Osteocyte (in vitro differentiated cells): ENCODE measurements around the gene SLC4A9. TPM values are rescaled to one million over a fixed set of nuclear protein-coding genes. Genes with fewer than 3 reads are reported as not detected.

ENCODE experiments used
- DNase-seq: peaks from one replicate; pipeline ENCODE4 v3.0.0; 2021; ENCODE audit warnings: mixed read lengths; ENCODE audit not compliant: unreplicated experiment; ENCODE audit errors: extremely low spot score
- H3K27ac Mint-ChIP-seq: one replicate; pipeline ENCODE4 v1.8.0; 2021; ENCODE audit warnings: mild to moderate bottlenecking, mixed read lengths; ENCODE audit not compliant: unreplicated experiment
- H3K27me3 Mint-ChIP-seq: one replicate; pipeline ENCODE4 v1.8.0; 2021; ENCODE audit warnings: mixed read lengths; ENCODE audit not compliant: unreplicated experiment
- H3K36me3 Mint-ChIP-seq: one replicate; pipeline ENCODE4 v1.8.0; 2021; ENCODE audit warnings: mixed read lengths; ENCODE audit not compliant: unreplicated experiment
- H3K4me1 Mint-ChIP-seq: one replicate; pipeline ENCODE4 v1.8.0; 2021; ENCODE audit warnings: mixed read lengths; ENCODE audit not compliant: unreplicated experiment
- H3K4me3 Mint-ChIP-seq: one replicate; pipeline ENCODE4 v1.8.0; 2021; ENCODE audit warnings: mild to moderate bottlenecking, moderate library complexity, mixed read lengths; ENCODE audit not compliant: unreplicated experiment
- H3K9me3 Mint-ChIP-seq: one replicate; pipeline ENCODE4 v1.8.0; 2021; ENCODE audit warnings: mixed read lengths; ENCODE audit not compliant: unreplicated experiment
- total RNA-seq: library from RNA; stranded (reverse); gene quantifications from 2 replicates; pipeline ENCODE4 v1.2.1, GENCODE V29; 2021
- TF ChIP-seq, protein P1 (sequence below): fragments of 200-600 bp; sonication (generic); IDR thresholded peaks from 2 replicates; pipeline ENCODE4 v1.5.0; 2021; ENCODE audit warnings: antibody characterized with exemption, mild to moderate bottlenecking, moderate library complexity

Gene SLC4A9
- total RNA-seq, 1 donor from 2014 or later = not detected

DNA sequence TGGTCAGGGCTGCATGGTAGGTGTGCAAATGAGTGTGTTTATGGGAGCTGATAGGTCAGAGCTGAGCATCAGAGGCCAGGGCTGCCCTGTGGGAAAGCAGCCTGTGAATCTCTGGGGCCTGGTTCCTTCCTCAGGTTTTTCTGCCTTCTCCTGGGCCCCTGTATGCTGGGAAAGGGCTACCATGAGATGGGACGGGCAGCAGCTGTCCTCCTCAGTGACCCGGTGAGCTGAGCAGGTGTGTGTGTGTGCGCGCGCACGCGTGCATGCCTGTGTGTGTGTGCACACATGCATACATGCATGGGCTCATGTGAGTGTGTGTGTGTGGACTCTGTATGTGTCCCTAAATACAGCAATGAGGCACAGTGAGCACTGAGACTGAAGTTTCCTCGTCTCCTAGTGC is 2.3 kb downstream of the SLC4A9 start:
- peaks cover 10% of the 10 kb centered on the region for H3K4me1 Mint-ChIP-seq
- no peaks in the 10 kb centered on the region for H3K9me3 Mint-ChIP-seq
- no peak for DNase-seq
- no peaks in the 10 kb centered on the region for H3K36me3 Mint-ChIP-seq
- TF ChIP-seq, protein P1, sequence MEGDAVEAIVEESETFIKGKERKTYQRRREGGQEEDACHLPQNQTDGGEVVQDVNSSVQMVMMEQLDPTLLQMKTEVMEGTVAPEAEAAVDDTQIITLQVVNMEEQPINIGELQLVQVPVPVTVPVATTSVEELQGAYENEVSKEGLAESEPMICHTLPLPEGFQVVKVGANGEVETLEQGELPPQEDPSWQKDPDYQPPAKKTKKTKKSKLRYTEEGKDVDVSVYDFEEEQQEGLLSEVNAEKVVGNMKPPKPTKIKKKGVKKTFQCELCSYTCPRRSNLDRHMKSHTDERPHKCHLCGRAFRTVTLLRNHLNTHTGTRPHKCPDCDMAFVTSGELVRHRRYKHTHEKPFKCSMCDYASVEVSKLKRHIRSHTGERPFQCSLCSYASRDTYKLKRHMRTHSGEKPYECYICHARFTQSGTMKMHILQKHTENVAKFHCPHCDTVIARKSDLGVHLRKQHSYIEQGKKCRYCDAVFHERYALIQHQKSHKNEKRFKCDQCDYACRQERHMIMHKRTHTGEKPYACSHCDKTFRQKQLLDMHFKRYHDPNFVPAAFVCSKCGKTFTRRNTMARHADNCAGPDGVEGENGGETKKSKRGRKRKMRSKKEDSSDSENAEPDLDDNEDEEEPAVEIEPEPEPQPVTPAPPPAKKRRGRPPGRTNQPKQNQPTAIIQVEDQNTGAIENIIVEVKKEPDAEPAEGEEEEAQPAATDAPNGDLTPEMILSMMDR = no peak
- no peaks in the 10 kb centered on the region for H3K27me3 Mint-ChIP-seq
- no peak overlapping the region for H3K4me3 Mint-ChIP-seq
- no peak overlapping the region for H3K27ac Mint-ChIP-seq

DNA sequence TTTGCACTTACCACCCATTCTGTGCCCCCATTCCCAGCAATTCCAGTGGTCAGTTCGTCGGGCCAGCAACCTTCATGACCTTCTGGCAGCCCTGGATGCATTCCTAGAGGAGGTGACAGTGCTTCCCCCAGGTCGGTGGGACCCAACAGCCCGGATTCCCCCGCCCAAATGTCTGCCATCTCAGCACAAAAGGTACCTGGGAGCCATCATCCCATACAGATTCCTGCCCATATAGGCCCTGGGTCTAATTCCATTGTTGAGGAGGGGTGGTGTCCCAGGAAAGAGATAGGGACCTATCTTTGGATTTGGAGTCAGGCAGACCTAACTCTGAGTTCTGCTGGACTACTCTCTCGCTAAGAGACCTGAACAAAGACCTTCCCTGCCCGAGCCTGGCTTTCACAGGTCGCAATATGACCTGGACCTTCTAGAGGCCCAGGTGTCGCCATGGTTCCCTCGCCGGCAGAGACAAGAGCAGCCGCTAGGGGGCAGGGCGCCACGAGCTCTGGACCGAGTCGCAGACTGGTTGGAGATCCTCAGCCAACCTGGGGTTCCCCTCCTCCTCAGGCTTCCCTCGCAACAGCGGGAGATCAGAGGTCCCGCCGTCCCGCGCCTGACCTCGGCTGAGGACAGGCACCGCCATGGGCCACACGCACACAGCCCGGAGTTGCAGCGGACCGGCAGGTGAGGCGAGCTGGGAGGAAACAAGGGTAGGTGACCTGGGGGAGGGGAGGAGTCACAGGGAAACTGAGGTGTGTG is 3.1 kb downstream of the SLC4A9 start:
- Mint-ChIP-seq H3K27ac (no peak overlapping the region), H3K4me3 (peak overlapping the region; percentile 52), H3K36me3 (no peaks in the 10 kb centered on the region), H3K4me1 (peaks cover 3% of the 10 kb centered on the region), H3K27me3 (no peaks in the 10 kb centered on the region), H3K9me3 (no peaks in the 10 kb centered on the region)
- TF ChIP-seq, protein P1 = peak; percentile 93
- peak; percentile 91 for DNase-seq

DNA sequence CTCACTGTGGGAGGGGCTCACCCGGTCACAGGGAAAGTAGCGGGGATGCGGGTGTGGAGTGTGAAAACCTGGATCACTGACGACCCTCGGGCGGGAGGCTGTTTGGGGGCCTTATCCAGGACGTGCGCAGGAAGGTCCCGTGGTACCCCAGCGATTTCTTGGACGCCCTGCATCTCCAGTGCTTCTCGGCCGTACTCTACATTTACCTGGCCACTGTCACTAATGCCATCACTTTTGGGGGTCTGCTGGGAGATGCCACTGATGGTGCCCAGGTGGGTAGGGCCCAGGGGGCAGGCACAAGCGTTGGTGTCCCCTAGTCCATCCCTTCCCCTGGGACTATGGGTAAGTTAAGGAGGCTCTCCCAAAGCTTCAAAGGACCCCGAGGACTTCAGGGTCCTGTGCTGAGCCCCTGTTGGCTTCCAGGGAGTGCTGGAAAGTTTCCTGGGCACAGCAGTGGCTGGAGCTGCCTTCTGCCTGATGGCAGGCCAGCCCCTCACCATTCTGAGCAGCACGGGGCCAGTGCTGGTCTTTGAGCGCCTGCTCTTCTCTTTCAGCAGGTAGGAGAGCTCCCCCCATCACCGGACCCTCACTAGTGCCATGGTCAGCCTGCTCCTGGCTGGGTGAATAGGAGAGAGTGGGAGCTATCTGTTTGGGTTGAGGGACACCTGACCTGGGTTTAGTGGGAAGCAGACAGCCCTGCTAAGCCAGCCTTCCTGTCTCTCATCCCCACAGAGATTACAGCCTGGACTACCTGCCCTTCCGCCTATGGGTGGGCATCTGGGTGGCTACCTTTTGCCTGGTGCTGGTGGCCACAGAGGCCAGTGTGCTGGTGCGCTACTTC is 3.9 kb downstream of the SLC4A9 start:
- no peaks in the 10 kb centered on the region for H3K27me3 Mint-ChIP-seq
- H3K4me1 Mint-ChIP-seq = peaks cover 3% of the 10 kb centered on the region
- no peak overlapping the region for H3K27ac Mint-ChIP-seq
- H3K36me3 Mint-ChIP-seq = no peaks in the 10 kb centered on the region
- no peaks in the 10 kb centered on the region for H3K9me3 Mint-ChIP-seq
- DNase-seq = no peak
- no peak overlapping the region for H3K4me3 Mint-ChIP-seq
- TF ChIP-seq, protein P1 = no peak

DNA sequence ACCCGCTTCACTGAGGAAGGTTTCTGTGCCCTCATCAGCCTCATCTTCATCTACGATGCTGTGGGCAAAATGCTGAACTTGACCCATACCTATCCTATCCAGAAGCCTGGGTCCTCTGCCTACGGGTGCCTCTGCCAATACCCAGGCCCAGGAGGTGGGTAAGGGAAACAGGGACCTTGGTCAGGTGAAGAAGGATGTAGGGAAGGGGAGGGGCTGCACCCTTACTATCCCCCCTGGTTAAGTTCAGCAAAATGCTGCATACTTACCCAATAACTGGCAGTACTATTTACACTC is 4.4 kb downstream of the SLC4A9 start:
- Mint-ChIP-seq H3K27ac (no peak overlapping the region), H3K4me3 (no peak overlapping the region), H3K4me1 (peaks cover 3% of the 10 kb centered on the region), H3K27me3 (no peaks in the 10 kb centered on the region), H3K36me3 (no peaks in the 10 kb centered on the region), H3K9me3 (no peaks in the 10 kb centered on the region)
- TF ChIP-seq, protein P1 = no peak
- DNase-seq = no peak

DNA sequence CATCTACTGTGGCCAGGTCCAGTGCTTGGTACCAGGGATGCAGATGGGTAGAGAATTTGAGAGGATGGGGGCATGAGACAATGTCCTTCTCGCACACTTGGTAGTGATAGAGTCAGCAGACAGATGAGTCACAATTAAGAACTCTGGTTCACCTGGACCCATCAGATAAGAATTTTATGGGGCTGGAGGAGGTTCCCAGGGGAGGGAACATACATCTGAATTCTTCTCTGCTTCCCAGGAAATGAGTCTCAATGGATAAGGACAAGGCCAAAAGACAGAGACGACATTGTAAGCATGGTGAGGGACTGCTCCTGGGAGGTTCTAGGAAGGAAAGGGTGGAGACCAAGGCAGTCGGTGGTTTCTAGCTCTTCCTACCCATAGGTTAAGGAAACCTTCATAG is 5.3 kb downstream of the SLC4A9 start:
- no peaks in the 10 kb centered on the region for H3K27me3 Mint-ChIP-seq
- H3K9me3 Mint-ChIP-seq = no peaks in the 10 kb centered on the region
- no peaks in the 10 kb centered on the region for H3K36me3 Mint-ChIP-seq

More for the DNA sequence above, 5.3 kb downstream of the SLC4A9 start:
- TF ChIP-seq, protein P1 = no peak
- Mint-ChIP-seq H3K4me3 (no peak overlapping the region), H3K4me1 (peaks cover 3% of the 10 kb centered on the region), H3K27ac (no peak overlapping the region)
- no peak for DNase-seq
